PC-3 (cell line): ENCODE results near the gene TP63.

Source experiments
- CTCF ChIP-seq: fragments of 300-600 bp; sonication (generic); conservative IDR thresholded peaks from 2 replicates; pipeline ENCODE4 v1.5.1; 2017; ENCODE audit warnings: antibody characterized with exemption, low read depth, mild to moderate bottlenecking, low read length
- EZH2 ChIP-seq: fragments of 300-600 bp; sonication (generic); IDR thresholded peaks from one replicate; pipeline ENCODE4 v1.6.1; 2017; ENCODE audit warnings: antibody characterized with exemption, mild to moderate bottlenecking, low read length; ENCODE audit not compliant: unreplicated experiment

GRCh38 chr3:189727898-189728297, 96.7 kb downstream of the TP63 start:
- TF ChIP-seq CTCF (no peak), EZH2 (no peak)
